ENCODE measurements around the gene MALT1.

GRCh38 chr18:58727776-58728500 is 56.7 kb downstream of the MALT1 start:
- TF ChIP-seq CTCF (conservative IDR thresholded peaks at IDR 0.05; ENCODE audit: low read length) (no peak), EZH2phosphoT487 (IDR thresholded peaks at IDR 0.05; ENCODE audit: borderline replicate concordance, low read depth, low read length) (no peak)

All from OCI-LY7 (cell line).